ENCODE data around the gene FGF8. TPM values are rescaled to one million over a fixed set of nuclear protein-coding genes. Genes with fewer than 3 reads are reported as not detected.

The FGF8 gene
- total and polyA plus RNA-seq, 2 of the 8 experiments (the other 6 are each of a cell fraction or from before 2014, with no cell fraction given) = 1.1 to 3.9 TPM

DNA sequence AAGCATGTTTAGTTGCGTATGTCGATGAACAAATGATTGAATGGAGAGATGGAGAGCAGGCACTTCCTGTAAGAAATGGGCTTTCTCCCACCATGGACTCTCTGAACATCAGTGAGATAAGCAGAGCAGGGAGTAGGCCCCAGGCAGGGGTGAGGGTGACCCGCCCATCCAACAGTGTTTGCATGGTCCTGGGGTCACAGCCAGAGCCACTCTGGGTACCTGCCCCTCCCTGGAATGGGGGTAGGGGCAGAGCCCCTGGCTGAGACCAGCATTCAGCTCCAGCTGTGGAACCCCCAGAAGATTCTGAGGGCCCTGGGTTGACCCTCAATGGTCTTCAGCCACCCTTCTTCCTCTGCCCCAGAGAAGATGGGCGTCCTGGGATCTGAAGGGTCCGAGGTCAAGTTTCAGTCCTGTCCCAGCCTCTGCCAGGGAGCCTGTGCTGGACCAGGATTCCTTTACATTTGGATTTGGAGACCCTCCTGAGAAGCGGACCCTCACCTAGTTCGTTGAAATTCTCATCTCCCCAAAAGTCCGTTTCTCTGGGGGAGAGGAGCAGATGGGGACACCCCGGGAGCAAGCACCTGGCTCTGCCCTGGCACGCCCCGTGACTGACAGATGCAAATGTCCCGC is 2.4 kb upstream of the FGF8 start:
- H2BK15ac ChIP-seq (ENCODE audit: low read length) = no peak overlapping the region

More for the DNA sequence above, 2.4 kb upstream of the FGF8 start:
- no peak overlapping the region for H4K91ac ChIP-seq (replicated peaks; ENCODE audit: insufficient read length, low read length)
- peak overlapping the region; percentile 28 to 60 (median 46); a peak in 4 of 8 replicates for H3K4me3 ChIP-seq (ENCODE audit: extremely low read depth in 1 of 4, insufficient read depth in 2 of 4, low read depth in 3 of 4, low read length in 4 of 4)
- 34% methylated on average over 12 of the region's 12 CpGs; no CpG with 5 or more reads in 1 of the 2 experiments for WGBS, 2 experiments (ENCODE audit: extremely low coverage in 1 of 2, insufficient coverage in 1 of 2, insufficient read length in 1 of 2, insufficient replicate concordance in 2 of 2, low coverage in 1 of 2, low lambda C conversion rate in 2 of 2, missing lambda C conversion rate in 1 of 2)
- peaks cover 31% of the 10 kb centered on the region for H3K23me2 ChIP-seq (ENCODE audit: low read depth, low read length)
- no peak overlapping the region for H3K14ac ChIP-seq (ENCODE audit: insufficient read length)
- H4K5ac ChIP-seq (ENCODE audit: insufficient read length, low read depth, low read length) = no peak overlapping the region
- 0 out of 2 replicates have a peak overlapping the region, but pooled peaks have one; percentile 29 for H2BK12ac ChIP-seq (ENCODE audit: low read depth, low read length)
- no peak overlapping the region for H3K56ac ChIP-seq (replicated peaks; ENCODE audit: insufficient read length, low read depth, low read length)
- H2BK5ac ChIP-seq (ENCODE audit: low read depth, low read length) = no peak overlapping the region
- H3K9me3 ChIP-seq (ENCODE audit: insufficient read depth in 2 of 2, low read depth in 1 of 2, low read length in 1 of 2) = no peaks in the 10 kb centered on the region
- H3K27ac ChIP-seq (ENCODE audit: low read depth, low read length) = no peak overlapping the region
- peak overlapping the region; percentile 7; the same call in 1 of the 2 replicates for H3K18ac ChIP-seq (ENCODE audit: extremely low read depth, low read length)
- H3K79me1 ChIP-seq (ENCODE audit: low read depth, low read length) = peaks cover 7% of the 10 kb centered on the region
- H3K36me3 ChIP-seq (ENCODE audit: control insufficient read depth in 2 of 4, insufficient read depth in 4 of 4, low read length in 3 of 4) = no peaks in the 10 kb centered on the region; a peak in 1 of 8 replicates
- H3K9ac ChIP-seq (replicated peaks in 1 of 4; ENCODE audit: extremely low read depth in 1 of 4, low read depth in 3 of 4, low read length in 3 of 4) = no peak overlapping the region
- no peak overlapping the region for H3K23ac ChIP-seq (ENCODE audit: insufficient read length)
- H3K4me2 ChIP-seq (ENCODE audit: insufficient read depth in 1 of 2, low read depth in 2 of 2, low read length in 2 of 2) = peak overlapping the region; percentile 91 to 95
- H4K8ac ChIP-seq (ENCODE audit: extremely low read depth, insufficient read depth, low read length) = no peak overlapping the region
- H3K27me3 ChIP-seq (replicated peaks in 1 of 4; ENCODE audit: control insufficient read depth in 3 of 4, extremely low read depth in 1 of 4, insufficient read depth in 3 of 4, low read length in 3 of 4) = peaks cover 41 to 63% (median 55%) of the 10 kb centered on the region in 4 experiments
- POLR2A ChIA-PET (ENCODE audit: partially characterized antibody) = interaction anchor here (1.0 to 9.1 kb wide), 4 partner anchors 27 to 190 kb away, joined by 3 to 66 read pairs (median 3); partner anchors contain the start of genes DPCD, OGA and POLL
- no peak overlapping the region for H2BK20ac ChIP-seq (ENCODE audit: low read length)
- no peak overlapping the region for H3K4ac ChIP-seq (replicated peaks; ENCODE audit: insufficient read length, low read depth, low read length)
- CTCF ChIA-PET (ENCODE audit: partially characterized antibody) = interaction anchor here (0.7 to 9.8 kb wide), 12 partner anchors 10 to 621 kb away, joined by 3 to 246 read pairs (median 4); no protein-coding TSS in a partner anchor
- DNase-seq (ENCODE audit: low read depth in 1 of 2, low spot score in 2 of 2) = peak in 1 of 2 experiments; percentile 81
- H2AK5ac ChIP-seq (ENCODE audit: low read depth, low read length) = no peak overlapping the region; the same call in 1 of the 2 replicates
- peaks cover 15 to 29% of the 10 kb centered on the region in 2 experiments for H4K20me1 ChIP-seq (replicated peaks in 1 of 2; ENCODE audit: control insufficient read depth in 1 of 2, insufficient read depth in 2 of 2, low read length in 2 of 2)
- TF ChIP-seq BRCA1 (IDR thresholded peaks at IDR 0.05; ENCODE audit: low read depth, low read length) (no peak), JUN (IDR thresholded peaks at IDR 0.05; ENCODE audit: low read depth, low read length) (no peak), EGR1 (IDR thresholded peaks at IDR 0.05; ENCODE audit: borderline replicate concordance, low read depth, low read length) (no peak)
- no peak for FAIRE-seq
- H3K79me2 ChIP-seq (ENCODE audit: control insufficient read depth in 1 of 2, insufficient read depth in 2 of 2, low read length in 2 of 2) = peaks cover 0 to 8% of the 10 kb centered on the region in 2 experiments; a peak in 1 of 4 replicates
- no peak overlapping the region for H2AFZ ChIP-seq (ENCODE audit: low read length)
- no peak overlapping the region for H2BK120ac ChIP-seq (replicated peaks; ENCODE audit: low read depth, low read length)
- H3K4me1 ChIP-seq (replicated peaks in 1 of 4; ENCODE audit: control insufficient read depth in 3 of 4, insufficient read depth in 4 of 4, low read length in 3 of 4) = peaks cover 13 to 50% (median 31%) of the 10 kb centered on the region in 4 experiments

Measured in H1 (cell line).